Sigmoid colon (tissue), 7 donors: ENCODE measurements around the gene RNF212. TPM values are rescaled to one million over a fixed set of nuclear protein-coding genes. Genes with fewer than 3 reads are reported as not detected.
A peak's percentile ranks its signal among the peaks of the same experiment; 100 is the strongest.

ENCODE experiments used
- DNase-seq: peaks from one replicate; pipeline ENCODE4 v3.0.0-alpha.2; 2019
- H3K27ac ChIP-seq, 4 donors: fragments of 200-600 bp; sonication (generic); one replicate each; pipeline ENCODE4 v1.5.1; 2016 to 2019; ENCODE audit warnings: mild to moderate bottlenecking in 1 of 4
- H3K27me3 ChIP-seq, 3 donors: fragments of 200-600 bp; sonication (generic); one replicate each; pipeline ENCODE4 v1.5.1; 2019; ENCODE audit warnings: mild to moderate bottlenecking in 1 of 3
- H3K36me3 ChIP-seq, 4 donors: fragments of 200-600 bp; sonication (generic); one replicate each; pipeline ENCODE4 v1.5.1; 2016 to 2019
- H3K4me1 ChIP-seq, 4 donors: fragments of 200-600 bp; sonication (generic); one replicate each; pipeline ENCODE4 v1.5.1; 2017 to 2019
- H3K4me3 ChIP-seq, 4 donors: fragments of 200-600 bp; sonication (generic); one replicate each; pipeline ENCODE4 v1.5.1; 2017 to 2019; ENCODE audit warnings: mild to moderate bottlenecking in 2 of 4, moderate library complexity in 1 of 4
- H3K9me3 ChIP-seq, 4 donors: fragments of 200-600 bp in 3 of 4; sonication (generic) in 3 of 4; one replicate each; pipeline versions ENCODE4 v1.5.1 to v1.6.1; 2013 to 2019
- CTCF ChIP-seq, 4 experiments: fragments of 450-650 bp in 3 of 4; fragments of 200-600 bp in 1 of 4; IDR thresholded peaks; one replicate each; pipeline ENCODE4 v1.5.1; 2016 to 2019; ENCODE audit warnings: antibody characterized with exemption in 4 of 4, mild to moderate bottlenecking in 3 of 4, moderate library complexity in 2 of 4
- EP300 ChIP-seq, 4 donors: sonication (generic); formaldehyde crosslinking; IDR thresholded peaks; one replicate each; pipeline ENCODE4 v1.6.1; 2017; ENCODE audit warnings: antibody characterized with exemption in 4 of 4
- POLR2A ChIP-seq, 2 donors: fragments of 450-650 bp; IDR thresholded peaks; one replicate each; pipeline ENCODE4 v1.6.1; 2016; ENCODE audit warnings: antibody characterized with exemption in 2 of 2, mild to moderate bottlenecking in 2 of 2, moderate library complexity in 2 of 2
- POLR2AphosphoS5 ChIP-seq, 4 donors: sonication (generic); formaldehyde crosslinking; IDR thresholded peaks; one replicate each; pipeline ENCODE4 v1.6.1; 2017; ENCODE audit warnings: antibody characterized with exemption in 4 of 4
- WGBS, 2 donors: extraction: QIAGEN DNeasy Blood & Tissue Kit; methylation state at CpG; one replicate each; pipeline ENCODE4 v1.1.7; 2013; 5-methylcytosine and 5-hydroxymethylcytosine counted together
- intact Hi-C: fragments of 100-400 bp; cut with DNase I; formaldehyde crosslinking; loops from one replicate; pipeline ENCODE4 v1.15.1; 2023
- polyA plus RNA-seq, 3 donors: library from polyadenylated mRNA; stranded (reverse); fragments of 200-250 nt; gene quantifications; one replicate each; pipeline ENCODE4 v1.2.3, GENCODE V29; 2013
- total RNA-seq, 4 donors: library from RNA; depleted of rRNA; stranded (reverse); fragments of >200 nt; gene quantifications; one replicate each; pipeline ENCODE4 v1.1.0, GENCODE V29; 2016
- donor health status: healthy with polysubstance abuse.
- donor health status: Bipolar disorder and iron deficiency.
- donor health status: healthy.

Gene RNF212
- total and polyA plus RNA-seq, 7 donors = 0.60 to 12.8 (median 4.0) TPM; not detected in 1

- intact Hi-C loops = no loop called here
- WGBS, 2 donors = 85 to 87% methylated on average over 13 of the region's 13 CpGs
- H3K27me3 ChIP-seq = peaks cover 0 to 40% (median 8%) of the 10 kb centered on the region in 3 donors
- H3K27ac ChIP-seq = no peak overlapping the region
- TF ChIP-seq CTCF (IDR thresholded peaks at IDR 0.05) (no peak), POLR2A (IDR thresholded peaks at IDR 0.05) (no peak)
- no peaks in the 10 kb centered on the region for H3K9me3 ChIP-seq
- H3K36me3 ChIP-seq = no peaks in the 10 kb centered on the region
- no peak overlapping the region for H3K4me3 ChIP-seq
- DNase-seq = no peak
- H3K4me1 ChIP-seq = no peaks in the 10 kb centered on the region
Measured at GRCh38 chr4:1084796-1085403, 28.5 kb downstream of the RNF212 start.

- TF ChIP-seq POLR2AphosphoS5 (IDR thresholded peaks at IDR 0.05) (no peak), CTCF (IDR thresholded peaks at IDR 0.05) (no peak), EP300 (IDR thresholded peaks at IDR 0.05) (no peak), POLR2A (IDR thresholded peaks at IDR 0.05) (no peak)
- 87 to 90% methylated on average over 7 of the region's 7 CpGs for WGBS, 2 donors
- Histone ChIP-seq H3K4me1 (no peaks in the 10 kb centered on the region), H3K4me3 (no peak overlapping the region), H3K9me3 (no peaks in the 10 kb centered on the region), H3K27me3 (peaks cover 0 to 40% (median 8%) of the 10 kb centered on the region in 3 donors), H3K27ac (no peak overlapping the region), H3K36me3 (no peaks in the 10 kb centered on the region)
- intact Hi-C loops = no loop called here
- no peak for DNase-seq
Measured at GRCh38 chr4:1084394-1084793, 29.0 kb downstream of the RNF212 start.

- WGBS, 2 donors = 29 to 64% methylated on average over 29 of the region's 29 CpGs
- DNase-seq = peak; percentile 75
- intact Hi-C loops = no loop called here
- H3K27me3 ChIP-seq = peaks cover 0 to 40% (median 8%) of the 10 kb centered on the region in 3 donors
- H3K27ac ChIP-seq = no peak overlapping the region
- no peaks in the 10 kb centered on the region for H3K9me3 ChIP-seq
- TF ChIP-seq POLR2AphosphoS5 (IDR thresholded peaks at IDR 0.05) (no peak), POLR2A (IDR thresholded peaks at IDR 0.05) (no peak), CTCF (IDR thresholded peaks at IDR 0.05) (no peak), EP300 (IDR thresholded peaks at IDR 0.05) (no peak)
- H3K36me3 ChIP-seq = no peaks in the 10 kb centered on the region
- no peak overlapping the region for H3K4me3 ChIP-seq
- no peaks in the 10 kb centered on the region for H3K4me1 ChIP-seq
Measured at GRCh38 chr4:1082215-1083182, 30.9 kb downstream of the RNF212 start.

GRCh38 chr4:1081689-1082040, 31.7 kb downstream of the RNF212 start:
- H3K4me3 ChIP-seq = no peak overlapping the region
- TF ChIP-seq POLR2A (IDR thresholded peaks at IDR 0.05) (no peak), POLR2AphosphoS5 (IDR thresholded peaks at IDR 0.05) (no peak), CTCF (IDR thresholded peaks at IDR 0.05) (no peak), EP300 (IDR thresholded peaks at IDR 0.05) (no peak)
- H3K27ac ChIP-seq = no peak overlapping the region
- H3K4me1 ChIP-seq = no peaks in the 10 kb centered on the region
- peaks cover 0 to 40% (median 8%) of the 10 kb centered on the region in 3 donors for H3K27me3 ChIP-seq
- no peaks in the 10 kb centered on the region for H3K36me3 ChIP-seq
- H3K9me3 ChIP-seq = no peaks in the 10 kb centered on the region
- DNase-seq = no peak
- WGBS, 2 donors = 88% methylated on average over 8 of the region's 8 CpGs
- intact Hi-C loops = no loop called here
